Loucy (cell line): ENCODE data around the gene SH2D4B.

Experiments used
- H2AFZ ChIP-seq: fragments of 200-600 bp; sonication (generic); 2 replicates; pipeline ENCODE4 v1.6.0; 2016; ENCODE audit warnings: antibody characterized with exemption, mild to moderate bottlenecking, low read length, moderate library complexity
- H3F3A ChIP-seq: fragments of 200-600 bp; 2 replicates; pipeline ENCODE4 v1.6.0; 2016; ENCODE audit warnings: antibody characterized with exemption, low read depth, mild to moderate bottlenecking
- H3K27me3 ChIP-seq: fragments of 200-600 bp; sonication (generic); 2 replicates; pipeline ENCODE4 v1.6.1; 2014; ENCODE audit warnings: low read length, mild to moderate bottlenecking; ENCODE audit not compliant: insufficient read depth, poor library complexity, severe bottlenecking
- H3K36me3 ChIP-seq: fragments of 200-600 bp; sonication (generic); 2 replicates; pipeline ENCODE4 v1.6.1; 2016; ENCODE audit warnings: low read length; ENCODE audit not compliant: insufficient read depth
- H3K4me1 ChIP-seq: fragments of 200-600 bp; sonication (generic); 2 replicates; pipeline ENCODE4 v1.5.1; 2014; ENCODE audit warnings: low read length, mild to moderate bottlenecking; ENCODE audit not compliant: insufficient read depth, poor library complexity, severe bottlenecking
- H3K4me2 ChIP-seq: fragments of 200-600 bp; sonication (generic); 2 replicates; pipeline ENCODE4 v1.6.0; 2014; ENCODE audit warnings: antibody characterized with exemption, low read length, low read depth, mild to moderate bottlenecking; ENCODE audit not compliant: poor library complexity, severe bottlenecking
- H3K4me3 ChIP-seq: fragments of 200-600 bp; sonication (generic); 2 replicates; pipeline ENCODE4 v1.5.1; 2014; ENCODE audit warnings: low read length, mild to moderate bottlenecking, mixed read lengths; ENCODE audit not compliant: poor library complexity, severe bottlenecking
- H3K79me2 ChIP-seq: fragments of 200-600 bp; sonication (generic); 2 replicates; pipeline ENCODE4 v1.6.1; 2014; ENCODE audit warnings: low read length; ENCODE audit not compliant: insufficient read depth
- H3K9ac ChIP-seq: fragments of 200-600 bp; sonication (generic); 2 replicates; pipeline ENCODE4 v1.6.0; 2014; ENCODE audit warnings: mild to moderate bottlenecking, low read depth, low read length, moderate library complexity; ENCODE audit not compliant: poor library complexity, severe bottlenecking
- H3K9me2 ChIP-seq: fragments of 200-600 bp; sonication (generic); replicated peaks from 2 replicates; pipeline ENCODE4 v1.6.1; 2016; ENCODE audit warnings: low read depth, low read length, mixed read lengths
- H3K9me3 ChIP-seq: fragments of 200-600 bp; sonication (generic); 2 replicates; pipeline ENCODE4 v1.6.1; 2014; ENCODE audit warnings: mild to moderate bottlenecking, antibody characterized with exemption, low read length, low read depth; ENCODE audit not compliant: insufficient read depth
- H4K20me1 ChIP-seq: fragments of 200-600 bp; sonication (generic); 2 replicates; pipeline ENCODE4 v1.6.0; 2014; ENCODE audit warnings: antibody characterized with exemption, low read length, mild to moderate bottlenecking; ENCODE audit not compliant: insufficient read depth, poor library complexity, severe bottlenecking
- CTCF ChIP-seq: fragments of 200-600 bp; sonication (generic); conservative IDR thresholded peaks from 2 replicates; pipeline ENCODE4 v1.5.1; 2014; ENCODE audit warnings: mild to moderate bottlenecking, antibody characterized with exemption, low read length
- EZH2phosphoT487 ChIP-seq: fragments of 200-600 bp; IDR thresholded peaks from 2 replicates; pipeline ENCODE4 v1.6.1; 2018; ENCODE audit warnings: antibody characterized with exemption, mild to moderate bottlenecking, moderate library complexity, borderline replicate concordance

Gene SH2D4B

GRCh38 chr10:80670774-80671173, 133.1 kb downstream of the SH2D4B start:
- Histone ChIP-seq H3K36me3 (no peaks in the 10 kb centered on the region), H3K4me2 (no peak overlapping the region), H3K27me3 (no peaks in the 10 kb centered on the region), H2AFZ (no peak overlapping the region), H3K79me2 (no peaks in the 10 kb centered on the region), H3K4me1 (no peaks in the 10 kb centered on the region), H3F3A (no peaks in the 10 kb centered on the region), H3K9me2 (no peaks in the 10 kb centered on the region), H3K9me3 (no peaks in the 10 kb centered on the region), H3K4me3 (no peak overlapping the region), H4K20me1 (no peaks in the 10 kb centered on the region), H3K9ac (no peak overlapping the region)
- TF ChIP-seq EZH2phosphoT487 (no peak), CTCF (no peak)

GRCh38 chr10:80671847-80672246, 134.1 kb downstream of the SH2D4B start:
- Histone ChIP-seq H3K9me2 (no peaks in the 10 kb centered on the region), H3K4me1 (no peaks in the 10 kb centered on the region), H3K4me2 (no peak overlapping the region), H3K9ac (no peak overlapping the region), H3K27me3 (no peaks in the 10 kb centered on the region), H3K4me3 (no peak overlapping the region), H3K9me3 (no peaks in the 10 kb centered on the region), H3F3A (no peaks in the 10 kb centered on the region), H2AFZ (no peak overlapping the region; the same call in 1 of the 2 replicates), H3K36me3 (no peaks in the 10 kb centered on the region), H4K20me1 (no peaks in the 10 kb centered on the region), H3K79me2 (no peaks in the 10 kb centered on the region)
- TF ChIP-seq EZH2phosphoT487 (no peak), CTCF (no peak)

- Histone ChIP-seq H3K4me3 (no peak overlapping the region), H4K20me1 (no peaks in the 10 kb centered on the region), H3K79me2 (no peaks in the 10 kb centered on the region), H3K9me3 (no peaks in the 10 kb centered on the region), H3K9me2 (no peaks in the 10 kb centered on the region), H3K36me3 (no peaks in the 10 kb centered on the region), H3K4me2 (no peak overlapping the region), H2AFZ (no peak overlapping the region), H3K27me3 (no peaks in the 10 kb centered on the region), H3F3A (no peaks in the 10 kb centered on the region), H3K9ac (no peak overlapping the region), H3K4me1 (no peaks in the 10 kb centered on the region)
- TF ChIP-seq CTCF (no peak), EZH2phosphoT487 (no peak)
Observed at GRCh38 chr10:80672613-80673012, 134.9 kb downstream of the SH2D4B start.
